Testis (tissue), 3 donors: ENCODE data around the gene MYBBP1A. TPM values are rescaled to one million over a fixed set of nuclear protein-coding genes. Genes with fewer than 3 reads are reported as not detected.

ENCODE experiments used
- DNase-seq: peaks from one replicate; pipeline ENCODE4 v3.0.0-alpha.2; 2019
- H3K27ac ChIP-seq, 2 donors: fragments of 200-600 bp; sonication (generic); one replicate each; pipeline ENCODE4 v1.5.1; 2019
- H3K27me3 ChIP-seq: fragments of 200-600 bp; sonication (generic); one replicate; pipeline ENCODE4 v1.5.1; 2019
- H3K36me3 ChIP-seq: fragments of 200-600 bp; sonication (generic); one replicate; pipeline ENCODE4 v1.5.1; 2017; ENCODE audit warnings: low read depth; ENCODE audit errors: missing control alignments
- H3K4me1 ChIP-seq: fragments of 200-600 bp; sonication (generic); one replicate; pipeline ENCODE4 v1.5.1; 2019
- H3K4me3 ChIP-seq, 2 donors: fragments of 200-600 bp; sonication (generic); one replicate each; pipeline ENCODE4 v1.5.1; 2017 to 2019
- H3K9me3 ChIP-seq: fragments of 200-600 bp; sonication (generic); one replicate; pipeline ENCODE4 v1.5.1; 2017
- CTCF ChIP-seq, 3 experiments: fragments of 450-650 bp in 2 of 3; fragments of 200-600 bp in 1 of 3; sonication (generic) in 1 of 3; IDR thresholded peaks; one replicate each; pipeline ENCODE4 v1.5.1; 2016 to 2019; ENCODE audit warnings: antibody characterized with exemption in 3 of 3, mild to moderate bottlenecking in 2 of 3, moderate library complexity in 1 of 3
- POLR2A ChIP-seq: fragments of 450-650 bp; IDR thresholded peaks from one replicate; pipeline ENCODE4 v1.6.1; 2017; ENCODE audit warnings: antibody characterized with exemption, mild to moderate bottlenecking, moderate library complexity
- WGBS, 2 donors: methylation state at CpG; one replicate each; pipeline ENCODE4 v1.1.5; 2018; 5-methylcytosine and 5-hydroxymethylcytosine counted together
- intact Hi-C: fragments of 100-400 bp; cut with DNase I; formaldehyde crosslinking; loops from one replicate; pipeline ENCODE4 v1.15.1; 2023; ENCODE audit warnings: low total_unique reads
- polyA plus RNA-seq: library from polyadenylated mRNA; stranded (reverse); fragments of 350-450 nt; fragmentation: Illumina TruSeq; extraction: RNeasy Lipid Tissue Mini Kit (QIAGEN cat#74804); gene quantifications from one replicate; pipeline ENCODE4 v1.2.3, GENCODE V29; 2014; ENCODE audit warnings: low read depth, low replicate concordance; ENCODE audit not compliant: insufficient read depth
- total RNA-seq, 2 donors: library from RNA; depleted of rRNA; stranded (reverse); fragments of >200 nt; gene quantifications; one replicate each; pipeline ENCODE4 v1.2.3, GENCODE V29; 2016

MYBBP1A gene
- total and polyA plus RNA-seq, 3 donors from 2014 or later: 32.9 to 78.9 (median 74.1) TPM

- 93 to 97% methylated on average over 4 of the region's 4 CpGs for WGBS, 2 donors
- no peak overlapping the region for H3K27ac ChIP-seq
- DNase-seq: no peak
- no peak overlapping the region for H3K4me3 ChIP-seq
- H3K36me3 ChIP-seq: no peaks in the 10 kb centered on the region
- H3K4me1 ChIP-seq: peaks cover 32% of the 10 kb centered on the region
- intact Hi-C loops: no loop called here
- no peak for TF ChIP-seq POLR2A
- TF ChIP-seq CTCF (IDR thresholded peaks at IDR 0.05): no peak
- no peaks in the 10 kb centered on the region for H3K27me3 ChIP-seq
- no peaks in the 10 kb centered on the region for H3K9me3 ChIP-seq
Observed at GRCh38 chr17:4601326-4601725, 46.1 kb upstream of the MYBBP1A start.

- no peak overlapping the region for H3K27ac ChIP-seq
- H3K9me3 ChIP-seq: no peaks in the 10 kb centered on the region
- peaks cover 24% of the 10 kb centered on the region for H3K4me1 ChIP-seq
- no peak for TF ChIP-seq POLR2A
- no peak for TF ChIP-seq CTCF (IDR thresholded peaks at IDR 0.05)
- WGBS, 2 donors: 81 to 87% methylated on average over 12 to 13 of the region's 13 CpGs
- no peaks in the 10 kb centered on the region for H3K27me3 ChIP-seq
- no peak for DNase-seq
- H3K4me3 ChIP-seq: no peak overlapping the region
- no peaks in the 10 kb centered on the region for H3K36me3 ChIP-seq
- intact Hi-C loops: no loop called here
Observed at GRCh38 chr17:4600563-4600962, 45.4 kb upstream of the MYBBP1A start.

GRCh38 chr17:4599505-4600281, 44.5 kb upstream of the MYBBP1A start:
- 49 to 58% methylated on average over 6 to 22 of the region's 25 CpGs for WGBS, 2 donors
- Histone ChIP-seq H3K27ac (peak overlapping the region in 1 of 2 donors; percentile 37), H3K36me3 (no peaks in the 10 kb centered on the region), H3K27me3 (no peaks in the 10 kb centered on the region), H3K4me1 (peaks cover 15% of the 10 kb centered on the region), H3K9me3 (no peaks in the 10 kb centered on the region), H3K4me3 (no peak overlapping the region)
- TF ChIP-seq POLR2A: no peak
- no peak for TF ChIP-seq CTCF (IDR thresholded peaks at IDR 0.05)
- intact Hi-C loops: no loop called here
- DNase-seq: peak; percentile 50

- intact Hi-C loops: no loop called here
- 72 to 78% methylated on average over 18 to 20 of the region's 20 CpGs for WGBS, 2 donors
- DNase-seq: peak; percentile 69
- no peaks in the 10 kb centered on the region for H3K9me3 ChIP-seq
- no peak overlapping the region for H3K4me3 ChIP-seq
- H3K27me3 ChIP-seq: no peaks in the 10 kb centered on the region
- peak overlapping the region in 1 of 2 donors; percentile 61 for H3K27ac ChIP-seq
- H3K36me3 ChIP-seq: no peaks in the 10 kb centered on the region
- peaks cover 9% of the 10 kb centered on the region for H3K4me1 ChIP-seq
- TF ChIP-seq CTCF (IDR thresholded peaks at IDR 0.05): no peak
- TF ChIP-seq POLR2A: no peak
Observed at GRCh38 chr17:4598776-4599504, 43.8 kb upstream of the MYBBP1A start.
